Renal cortex interstitium (tissue), 15 donors: ENCODE measurements around the gene FUNDC1. TPM values are rescaled to one million over a fixed set of nuclear protein-coding genes. Genes with fewer than 3 reads are reported as not detected.
"Not testable (repeated sequence)": the region's sequence is repeated elsewhere in the genome, so short reads cannot be mapped to it uniquely, and the experiment has no call there.

ENCODE experiments used
- DNase-seq, 11 donors: peaks; one replicate each; pipeline ENCODE4 v3.0.0-alpha.2; 2013; ENCODE audit warnings: low read depth in 9 of 11, low spot score in 4 of 11; ENCODE audit errors: extremely low read depth in 1 of 11
- long read RNA-seq, 16 experiments: transcript quantifications; one replicate each; lab custom pipeline, GENCODE V29; 2026
- polyA plus RNA-seq, 3 donors: library from polyadenylated mRNA; unstranded; fragments of 120-200 nt; gene quantifications; one replicate each; pipeline ENCODE4 v1.2.1, GENCODE V29; 2013; ENCODE audit not compliant: insufficient read length in 3 of 3

The FUNDC1 gene, protein sequence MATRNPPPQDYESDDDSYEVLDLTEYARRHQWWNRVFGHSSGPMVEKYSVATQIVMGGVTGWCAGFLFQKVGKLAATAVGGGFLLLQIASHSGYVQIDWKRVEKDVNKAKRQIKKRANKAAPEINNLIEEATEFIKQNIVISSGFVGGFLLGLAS
- polyA plus RNA-seq = 10 to 100 TPM; 28.9 to 31.6 (median 30.3) TPM
- long read RNA-seq, donor 1, transcript FUNDC1-201 (5 exons, 1,196 nt) = major isoform, 9 of 11 reads
- long read RNA-seq, donor 1, partial matches to known transcripts = 0 of 11 reads
- long read RNA-seq, donor 1, other reads (novel, unspliced or antisense) = 0 of 11 reads
- long read RNA-seq, donor 2, transcript FUNDC1-202 (4 exons, 1,069 nt) = minor isoform, 7 of 17 reads
- long read RNA-seq, donor 2, transcript FUNDC1-201 (5 exons, 1,196 nt) = major isoform, 10 of 17 reads
- long read RNA-seq, donor 2, partial matches to known transcripts = 0 of 17 reads
- long read RNA-seq, donor 2, other reads (novel, unspliced or antisense) = 0 of 17 reads
- long read RNA-seq, donor 3, transcript FUNDC1-201 (5 exons, 1,196 nt) = major isoform, 18 of 21 reads
- long read RNA-seq, donor 3, partial matches to known transcripts = 0 of 21 reads
- long read RNA-seq, donor 3, other reads (novel, unspliced or antisense) = 0 of 21 reads
- long read RNA-seq, donor 4, transcript FUNDC1-201 (5 exons, 1,196 nt) = major isoform, 9 of 11 reads
- long read RNA-seq, donor 4, partial matches to known transcripts = 0 of 11 reads
- long read RNA-seq, donor 4, other reads (novel, unspliced or antisense) = 0 of 11 reads
- long read RNA-seq, donor 5, transcript FUNDC1-202 (4 exons, 1,069 nt) = minor isoform, 5 of 30 reads
- long read RNA-seq, donor 5, transcript FUNDC1-201 (5 exons, 1,196 nt) = major isoform, 25 of 30 reads
- long read RNA-seq, donor 5, partial matches to known transcripts = 0 of 30 reads
- long read RNA-seq, donor 5, other reads (novel, unspliced or antisense) = 0 of 30 reads
- long read RNA-seq, donor 6, transcript FUNDC1-201 (5 exons, 1,196 nt) = major isoform, 8 of 10 reads
- long read RNA-seq, donor 6, partial matches to known transcripts = 0 of 10 reads
- long read RNA-seq, donor 6, other reads (novel, unspliced or antisense) = 0 of 10 reads
- long read RNA-seq, donor 7, transcript FUNDC1-201 (5 exons, 1,196 nt) = major isoform, 6 of 16 reads
- long read RNA-seq, donor 7, partial matches to known transcripts = 7 of 16 reads
- long read RNA-seq, donor 7, other reads (novel, unspliced or antisense) = 0 of 16 reads
- long read RNA-seq, donor 8, transcript FUNDC1-202 (4 exons, 1,069 nt) = minor isoform, 9 of 37 reads
- long read RNA-seq, donor 8, transcript FUNDC1-201 (5 exons, 1,196 nt) = major isoform, 19 of 37 reads
- long read RNA-seq, donor 8, partial matches to known transcripts = 9 of 37 reads
- long read RNA-seq, donor 8, other reads (novel, unspliced or antisense) = 0 of 37 reads
- long read RNA-seq, donor 9, transcript FUNDC1-201 (5 exons, 1,196 nt) = major isoform, 18 of 20 reads
- long read RNA-seq, donor 9, partial matches to known transcripts = 0 of 20 reads
- long read RNA-seq, donor 9, other reads (novel, unspliced or antisense) = 0 of 20 reads
- long read RNA-seq, donor 10, transcript FUNDC1-201 (5 exons, 1,196 nt) = major isoform, 9 of 11 reads
- long read RNA-seq, donor 10, partial matches to known transcripts = 0 of 11 reads
- long read RNA-seq, donor 10, other reads (novel, unspliced or antisense) = 0 of 11 reads
- long read RNA-seq, donor 11, transcript FUNDC1-201 (5 exons, 1,196 nt) = major isoform, 6 of 8 reads
- long read RNA-seq, donor 11, partial matches to known transcripts = 0 of 8 reads
- long read RNA-seq, donor 11, other reads (novel, unspliced or antisense) = 0 of 8 reads
- long read RNA-seq, donor 12, transcript FUNDC1-201 (5 exons, 1,196 nt) = major isoform, 11 of 11 reads
- long read RNA-seq, donor 12, partial matches to known transcripts = 0 of 11 reads
- long read RNA-seq, donor 12, other reads (novel, unspliced or antisense) = 0 of 11 reads
- long read RNA-seq, donor 13, transcript FUNDC1-201 (5 exons, 1,196 nt) = major isoform, 27 of 50 reads
- long read RNA-seq, donor 13, partial matches to known transcripts = 19 of 50 reads
- long read RNA-seq, donor 13, other reads (novel, unspliced or antisense) = 0 of 50 reads
- long read RNA-seq, donor 14, transcript FUNDC1-201 (5 exons, 1,196 nt) = major isoform, 15 of 17 reads
- long read RNA-seq, donor 14, partial matches to known transcripts = 0 of 17 reads
- long read RNA-seq, donor 14, other reads (novel, unspliced or antisense) = 0 of 17 reads
- long read RNA-seq, donor 15, transcript FUNDC1-201 (5 exons, 1,196 nt) = major isoform, 12 of 12 reads
- long read RNA-seq, donor 15, partial matches to known transcripts = 0 of 12 reads
- long read RNA-seq, donor 15, other reads (novel, unspliced or antisense) = 0 of 12 reads
- long read RNA-seq, donor 16, transcript FUNDC1-201 (5 exons, 1,196 nt) = major isoform, 21 of 26 reads
- long read RNA-seq, donor 16, transcript FUNDC1-202 (4 exons, 1,069 nt) = minor isoform, 5 of 26 reads
- long read RNA-seq, donor 16, partial matches to known transcripts = 0 of 26 reads
- long read RNA-seq, donor 16, other reads (novel, unspliced or antisense) = 0 of 26 reads

DNA sequence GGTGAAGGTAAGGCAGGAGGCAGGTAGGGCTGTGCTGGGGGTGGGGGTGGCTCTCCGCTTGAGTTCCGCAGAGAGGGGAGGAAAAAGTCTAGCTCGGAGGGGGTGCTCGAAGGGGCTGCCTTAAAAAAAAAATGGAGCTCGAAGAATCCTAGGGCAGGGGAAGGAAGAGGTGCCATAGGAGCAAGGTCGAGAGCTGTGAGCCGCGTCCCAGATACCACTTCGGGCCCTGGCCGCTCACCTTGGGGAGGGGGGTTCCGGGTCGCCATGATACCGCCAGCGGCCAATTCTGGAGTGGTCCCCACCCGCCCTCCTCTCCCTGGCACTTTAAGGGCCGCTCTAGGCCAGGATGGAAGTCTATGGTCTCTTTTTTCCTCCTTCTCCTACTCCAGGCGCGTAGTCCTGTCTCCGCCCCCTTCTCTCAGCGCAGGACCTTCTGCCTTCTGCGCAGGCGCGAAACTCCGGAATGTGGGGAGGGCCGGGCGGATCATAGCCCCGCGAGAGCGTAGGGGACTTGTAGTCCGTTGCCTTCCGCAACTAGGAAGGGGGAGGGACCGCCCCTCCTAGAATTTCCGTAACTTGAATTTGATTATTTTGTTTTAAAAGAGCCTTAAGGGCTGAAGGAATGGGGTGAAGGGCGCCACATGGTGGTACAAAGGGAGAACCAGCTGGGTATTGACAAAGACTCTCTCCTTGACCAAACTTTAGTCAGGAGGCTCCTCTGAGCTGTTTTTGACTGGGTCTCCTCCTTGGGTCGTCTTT is at the start of gene FUNDC1:
TSS of gene FUNDC1 (minus strand) at position 293 of the 759 bp plus-strand sequence. CDS start at position 266, 27 bp downstream.
- DNase-seq = peak; percentile 78 to 97 (median 92)

DNA sequence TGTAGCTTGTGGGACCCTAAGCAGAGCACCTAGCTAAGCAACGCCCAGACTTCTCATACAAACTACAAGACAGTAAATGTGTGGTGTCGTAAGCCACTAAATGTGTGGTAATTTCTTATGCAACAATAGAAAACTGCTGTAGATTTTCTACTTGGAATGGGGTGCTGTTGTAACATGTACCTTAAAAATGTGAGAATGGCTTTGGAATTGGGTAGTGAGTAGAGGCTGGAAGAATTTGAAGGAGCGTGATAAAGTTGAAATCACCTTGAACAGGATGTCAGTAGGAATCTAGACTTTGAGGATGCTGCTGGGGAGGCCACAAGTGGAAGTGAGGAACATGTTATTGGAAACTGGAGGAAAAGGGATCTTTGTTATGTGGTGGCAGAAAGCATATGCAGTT is 43.2 kb upstream of the FUNDC1 start:
- no peak for DNase-seq

- DNase-seq = no peak
These were observed 37.8 kb upstream of the FUNDC1 start for GRCh38 chrX:44580466-44580865.

- DNase-seq = no peak
These were observed 29.8 kb upstream of the FUNDC1 start for GRCh38 chrX:44572340-44572938.

GRCh38 chrX:44570522-44570921 is 27.9 kb upstream of the FUNDC1 start:
- no peak for DNase-seq

DNA sequence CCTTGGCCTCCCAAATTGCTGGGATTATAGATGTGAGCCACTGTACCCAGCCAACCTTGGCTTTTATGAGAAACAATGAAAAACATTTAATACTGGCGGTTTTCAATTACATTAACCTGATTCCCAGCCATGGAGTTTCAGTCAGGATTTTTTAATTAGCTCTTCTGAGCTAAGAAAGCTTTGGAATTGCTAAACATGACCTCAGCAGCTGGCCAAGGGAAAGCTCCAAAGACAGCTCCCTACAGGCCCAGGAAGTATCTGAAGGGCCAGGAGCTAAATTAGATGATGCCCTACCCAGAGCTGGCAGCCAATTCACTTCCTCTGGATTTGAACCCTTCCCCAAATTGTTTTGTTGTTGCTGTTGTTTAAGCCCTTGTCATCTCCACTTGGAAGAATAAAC is 26.5 kb upstream of the FUNDC1 start:
- DNase-seq = no peak

- DNase-seq = no peak
These were observed 25.5 kb upstream of the FUNDC1 start for GRCh38 chrX:44568196-44568595.

DNA sequence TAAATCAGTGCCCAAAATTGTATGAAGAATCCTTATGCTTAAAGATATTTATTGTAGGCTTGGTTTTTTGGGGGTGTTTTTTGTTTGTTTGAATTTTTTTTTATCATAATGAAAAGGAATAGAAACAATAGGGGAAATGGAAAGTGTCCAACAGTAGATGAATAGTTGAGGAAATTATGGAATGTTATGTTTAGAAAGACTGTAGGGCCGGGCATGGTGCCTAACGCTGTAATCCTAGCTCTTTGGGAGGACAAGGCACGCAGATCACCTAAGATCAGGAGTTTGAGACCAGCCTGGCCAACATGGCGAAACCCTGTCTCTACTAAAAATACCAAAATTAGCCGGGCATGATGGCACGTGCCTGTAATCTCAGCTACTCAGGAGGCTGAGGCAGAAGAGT is 19.2 kb upstream of the FUNDC1 start:
- not testable (repeated sequence) for DNase-seq

- no peak for DNase-seq
These were observed 7.9 kb upstream of the FUNDC1 start for GRCh38 chrX:44550563-44550962.

- DNase-seq = not testable (repeated sequence)
These were observed 2.8 kb upstream of the FUNDC1 start for GRCh38 chrX:44545454-44545853.

DNA sequence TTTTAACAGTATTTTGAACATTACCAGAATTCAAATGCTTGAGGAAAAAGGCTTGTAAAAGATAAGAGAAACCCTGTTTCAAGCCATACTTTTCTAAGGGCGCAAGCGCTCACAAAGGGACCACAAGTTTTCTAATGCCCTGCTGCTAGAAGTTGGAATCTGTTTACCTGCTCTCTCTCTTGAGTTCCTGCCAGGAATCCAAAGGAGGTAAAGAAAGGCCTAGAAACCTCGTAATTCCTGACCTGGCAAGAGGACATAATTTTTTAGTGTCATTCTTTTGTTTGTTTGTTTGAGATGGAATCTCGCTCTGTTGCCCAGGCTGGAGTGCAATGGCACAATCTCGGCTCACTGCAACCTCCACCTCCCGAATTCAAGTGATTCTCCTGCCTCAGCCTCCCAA is 1.4 kb upstream of the FUNDC1 start:
- no peak for DNase-seq

GRCh38 chrX:44536198-44536597 is 6.5 kb downstream of the FUNDC1 start:
- no peak for DNase-seq

DNA sequence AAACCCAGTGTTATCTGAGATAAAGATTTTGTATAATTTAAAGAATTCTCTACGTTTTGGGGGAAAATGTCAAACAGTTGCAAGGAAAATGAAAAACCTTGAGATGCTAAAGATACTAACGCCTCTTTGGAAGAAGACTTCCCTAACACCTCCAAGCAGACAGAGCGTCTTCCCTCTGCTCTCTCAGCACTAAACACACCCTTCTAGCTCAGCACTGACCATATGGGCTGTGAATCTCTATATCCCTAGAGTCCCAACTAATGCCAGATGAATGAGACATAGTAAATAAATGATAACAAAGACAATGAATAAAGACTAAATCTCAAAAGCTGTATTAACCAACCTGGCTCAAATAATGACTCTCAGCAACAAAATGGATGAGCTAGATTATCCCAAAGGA is 13.3 kb downstream of the FUNDC1 start:
- DNase-seq = no peak

DNA sequence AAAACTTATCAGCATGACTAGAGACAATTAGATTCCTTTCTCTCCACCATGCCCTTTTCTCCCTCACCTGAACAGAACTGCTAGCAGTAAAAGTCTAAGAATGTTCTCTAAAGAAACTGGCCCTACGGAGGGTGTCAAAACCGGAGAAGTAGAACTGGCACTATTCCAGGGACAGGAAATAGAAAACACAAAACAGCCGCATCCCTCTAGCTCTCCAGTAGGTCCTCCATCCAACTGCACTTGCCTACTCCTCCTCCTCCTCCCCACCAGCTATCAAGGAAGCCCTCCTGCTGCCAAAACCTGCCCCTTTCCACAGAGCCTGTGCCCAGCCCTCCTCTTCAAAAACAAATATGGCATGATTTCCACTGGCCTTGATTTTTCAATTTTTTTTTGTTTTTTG is 28.4 kb downstream of the FUNDC1 start:
- DNase-seq = no peak

GRCh38 chrX:44507292-44507691 is 35.4 kb downstream of the FUNDC1 start:
- DNase-seq = no peak
